Fibroblast of villous mesenchyme (primary cell): Measurements from ENCODE around the gene LARP7. TPM values are rescaled to one million over a fixed set of nuclear protein-coding genes. Genes with fewer than 3 reads are reported as not detected.
"Not testable (repeated sequence)": the region's sequence is repeated elsewhere in the genome, so short reads cannot be mapped to it uniquely, and the experiment has no call there.

ENCODE experiments used
- DNase-seq: peaks from one replicate; pipeline ENCODE4 v3.0.0-alpha.2; 2010; ENCODE audit warnings: low read depth
- H3K4me3 ChIP-seq: 2 replicates; pipeline ENCODE4 v1.5.1; 2011; ENCODE audit warnings: low read depth, mild to moderate bottlenecking, low read length
- CTCF ChIP-seq: IDR thresholded peaks from 2 replicates; pipeline ENCODE4 v1.5.1; 2012; ENCODE audit warnings: low read depth, mild to moderate bottlenecking, low read length; ENCODE audit not compliant: insufficient read depth
- total RNA-seq: library from RNA; depleted of rRNA; stranded (reverse); fragments of >200 nt; gene quantifications from 2 replicates; pipeline ENCODE4 v1.2.3, GENCODE V29; 2012

LARP7 gene
- total RNA-seq, 1 donor: 28.5 TPM

GRCh38 chr4:112651641-112652040, 14.7 kb downstream of the LARP7 start:
- DNase-seq: no peak
- no peak overlapping the region for H3K4me3 ChIP-seq
- no peak for TF ChIP-seq CTCF

GRCh38 chr4:112652216-112652615, 15.3 kb downstream of the LARP7 start:
- TF ChIP-seq CTCF: no peak
- no peak for DNase-seq
- H3K4me3 ChIP-seq: no peak overlapping the region

GRCh38 chr4:112655270-112655669, 18.3 kb downstream of the LARP7 start:
- H3K4me3 ChIP-seq: no peak overlapping the region
- DNase-seq: no peak
- no peak for TF ChIP-seq CTCF

GRCh38 chr4:112656115-112656514, 19.2 kb downstream of the LARP7 start:
- not testable (repeated sequence) for DNase-seq, H3K4me3 ChIP-seq

GRCh38 chr4:112664611-112665010, 27.7 kb downstream of the LARP7 start:
- no peak for DNase-seq
- no peak for TF ChIP-seq CTCF
- no peak overlapping the region for H3K4me3 ChIP-seq

GRCh38 chr4:112668131-112668530, 31.2 kb downstream of the LARP7 start:
- H3K4me3 ChIP-seq: no peak overlapping the region
- no peak for TF ChIP-seq CTCF

GRCh38 chr4:112673076-112673475, 36.1 kb downstream of the LARP7 start:
- no peak for TF ChIP-seq CTCF
- DNase-seq: no peak
- H3K4me3 ChIP-seq: no peak overlapping the region

More at GRCh38 chr4:112668131-112668530, 31.2 kb downstream of the LARP7 start:
- DNase-seq: no peak

- DNase-seq: no peak
- no peak for TF ChIP-seq CTCF
- H3K4me3 ChIP-seq: no peak overlapping the region
These were observed 36.7 kb downstream of the LARP7 start for GRCh38 chr4:112673686-112674085.
